EL (cell line): ENCODE measurements around the gene ODC1.

Experiments
- DNase-seq: peaks from one replicate; pipeline ENCODE4 v3.0.0-alpha.2; 2016

ODC1 gene

DNA sequence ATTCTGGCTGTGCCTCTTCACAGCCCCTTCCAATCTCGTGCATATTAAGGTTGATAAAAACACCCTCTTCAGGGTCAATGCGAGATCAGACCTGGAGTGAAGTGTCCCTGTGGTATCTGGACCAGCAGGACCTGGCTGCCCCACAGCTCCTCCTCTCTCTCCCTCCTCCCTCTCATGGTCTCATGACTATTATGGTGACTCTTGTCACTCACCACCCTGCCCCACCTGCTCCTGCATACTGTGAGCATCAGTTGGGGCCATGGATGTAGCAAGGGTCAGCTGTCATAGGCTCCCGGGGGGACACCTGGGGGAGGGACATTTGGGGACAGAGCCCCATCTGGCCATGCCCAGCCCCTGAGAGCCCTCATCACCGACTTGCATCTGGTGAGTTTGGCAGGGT is 50.2 kb downstream of the ODC1 start:
- DNase-seq: no peak

DNA sequence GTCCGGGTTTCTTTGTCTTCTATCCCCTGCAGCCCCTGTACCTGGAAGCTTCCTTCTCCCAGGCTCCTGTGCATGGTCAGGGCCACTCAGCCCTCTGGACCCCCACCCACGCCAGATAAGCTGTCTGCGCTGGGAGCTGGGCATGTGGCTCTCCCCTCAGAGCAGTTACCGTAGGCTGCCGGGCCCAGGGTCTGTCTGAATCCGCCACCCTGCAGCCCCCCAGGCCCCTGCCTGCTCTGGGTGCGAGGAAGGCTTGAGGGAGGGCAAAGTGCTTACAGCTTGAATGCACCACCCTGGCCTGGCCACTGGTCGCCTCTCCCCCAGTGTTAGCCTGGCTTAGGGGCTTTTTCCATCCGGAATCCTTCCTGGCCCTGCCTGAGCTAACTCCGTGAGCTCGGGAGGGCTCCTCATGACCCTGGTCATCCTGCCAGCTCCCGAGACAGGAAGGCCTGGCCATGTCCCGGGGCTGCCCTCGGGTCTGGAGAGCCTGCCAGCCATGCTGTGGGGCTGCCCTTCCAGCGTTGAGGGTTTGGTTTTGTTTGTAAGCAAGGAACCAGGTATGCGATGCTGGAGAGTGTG is 50.7 kb downstream of the ODC1 start:
- DNase-seq: no peak

DNA sequence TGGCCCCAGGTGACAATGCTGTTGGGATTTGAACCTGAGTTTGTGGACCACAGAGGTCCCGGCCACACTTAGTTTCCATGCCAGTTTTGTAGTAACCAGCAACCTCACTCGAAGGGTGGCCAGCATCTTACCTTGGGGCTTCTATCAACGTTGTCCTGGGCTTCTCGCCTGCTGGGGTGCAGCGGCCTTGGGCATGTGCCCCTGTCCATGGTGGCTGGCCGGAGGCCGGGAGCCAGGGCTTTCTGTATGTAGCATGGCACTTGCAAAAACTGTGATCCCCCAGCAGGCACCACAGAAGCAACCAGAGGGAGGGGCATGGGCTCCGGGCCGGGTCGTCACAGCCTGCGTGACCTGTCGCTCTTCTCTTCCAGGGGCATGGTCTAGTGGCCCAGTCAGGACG is 51.7 kb downstream of the ODC1 start:
- DNase-seq: no peak

DNA sequence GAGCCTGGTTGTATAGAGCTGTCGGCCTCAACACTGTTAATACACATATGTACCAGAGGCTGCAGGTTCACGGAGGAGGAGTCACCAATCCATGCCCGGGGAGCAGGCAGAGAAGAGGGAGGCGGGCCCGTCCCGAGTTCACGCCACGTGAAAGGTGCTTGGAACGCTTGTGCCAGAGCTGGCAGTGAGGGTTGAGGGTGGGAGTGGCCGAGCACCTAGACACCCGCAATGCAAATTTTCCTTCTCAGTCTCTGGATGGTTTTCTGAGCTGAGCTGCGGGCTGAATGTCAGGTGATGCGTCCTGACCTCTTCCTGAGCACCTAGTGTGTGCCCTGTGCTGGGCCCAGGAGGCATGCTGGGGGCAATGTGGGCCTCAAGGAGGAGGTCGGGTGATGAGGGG is 52.2 kb downstream of the ODC1 start:
- no peak for DNase-seq

DNA sequence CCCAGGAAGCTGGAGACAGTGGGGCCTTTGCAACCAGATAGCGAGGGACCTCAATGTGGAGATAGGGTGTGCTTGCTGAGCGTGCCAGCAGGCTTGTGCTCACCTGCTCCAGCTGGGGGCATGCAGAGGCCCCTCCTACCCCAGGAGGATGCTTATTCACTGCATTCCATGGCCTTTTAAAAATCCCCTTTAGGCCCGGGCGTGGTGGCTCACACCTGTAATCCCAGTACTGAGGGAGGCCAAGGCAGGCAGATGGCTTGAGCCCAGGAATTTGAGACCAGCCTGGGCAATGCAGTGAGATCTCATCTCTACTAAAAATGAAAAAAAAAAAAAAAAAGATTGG is 54.5 kb downstream of the ODC1 start:
- DNase-seq: no peak

DNA sequence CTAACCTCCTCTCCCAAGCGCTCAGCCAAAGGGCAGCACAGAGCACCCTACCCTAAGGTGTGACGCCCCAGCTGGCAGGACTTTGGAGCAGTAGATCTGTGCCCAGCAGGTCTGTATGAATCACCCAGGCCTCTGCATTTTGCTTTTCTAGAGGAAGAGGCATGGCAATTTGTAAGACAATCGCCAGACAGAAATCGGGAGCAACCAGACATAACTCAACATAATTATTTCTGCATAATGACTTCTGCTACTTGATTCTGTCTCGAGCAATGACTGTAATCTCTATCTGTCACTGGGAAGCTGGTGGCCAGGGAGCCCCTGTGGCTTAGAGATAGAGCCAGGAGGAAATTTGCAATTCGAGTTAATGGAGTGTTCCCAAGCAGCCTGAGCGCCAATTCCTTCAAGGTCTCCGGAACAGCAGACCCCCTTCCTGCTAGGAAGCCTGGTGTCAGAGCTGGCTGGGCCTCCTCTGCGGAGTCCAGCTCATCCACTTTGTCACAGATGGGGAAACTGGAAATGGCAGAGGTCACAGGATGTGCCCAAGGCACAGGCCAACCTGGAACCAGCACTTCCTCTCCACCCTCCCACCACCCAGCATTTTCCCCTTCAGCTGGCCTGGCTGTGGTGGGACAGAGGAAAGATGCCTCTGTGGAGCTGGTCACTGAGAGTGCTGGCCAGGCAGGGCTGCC is 55.0 kb downstream of the ODC1 start:
- no peak for DNase-seq

DNA sequence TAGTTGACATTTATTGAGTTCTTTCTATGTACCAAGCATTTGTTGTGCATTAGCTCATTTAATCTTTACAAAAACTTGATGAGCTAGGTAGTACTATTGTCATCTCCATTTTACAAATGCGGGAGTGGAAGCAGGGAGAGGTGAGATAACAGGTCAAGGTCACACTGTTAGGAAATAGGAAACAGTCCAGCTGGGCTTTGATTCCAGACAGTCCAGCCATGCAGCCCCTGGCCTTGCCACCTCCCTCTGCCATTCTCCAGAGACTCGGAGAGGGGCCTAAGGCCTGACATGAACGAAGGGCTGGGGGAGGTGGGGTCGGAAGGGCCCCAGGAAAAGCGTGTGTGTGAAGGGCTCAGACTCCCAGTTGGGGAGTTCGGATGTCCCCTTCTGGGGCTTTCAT is 55.6 kb downstream of the ODC1 start:
- no peak for DNase-seq

DNA sequence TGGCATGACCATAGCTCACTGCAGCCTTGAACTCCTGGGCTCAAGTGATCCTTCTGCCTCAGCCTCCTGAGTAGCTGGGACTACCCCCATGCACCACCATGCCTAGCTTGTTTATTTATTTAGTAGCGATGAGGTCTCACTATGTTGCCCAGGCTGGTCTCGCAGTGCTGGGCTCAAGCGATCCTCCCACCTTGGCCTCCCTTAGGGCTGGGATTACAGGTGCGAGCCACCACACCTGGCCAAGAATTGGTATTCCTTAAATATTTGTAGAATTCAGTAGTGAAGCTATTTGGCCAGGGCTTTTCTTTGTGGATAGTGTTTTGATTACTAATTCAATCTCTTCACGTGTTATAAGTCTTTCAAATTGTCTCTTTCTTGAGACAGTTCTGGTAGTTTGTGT is 56.0 kb downstream of the ODC1 start:
- DNase-seq: no peak

DNA sequence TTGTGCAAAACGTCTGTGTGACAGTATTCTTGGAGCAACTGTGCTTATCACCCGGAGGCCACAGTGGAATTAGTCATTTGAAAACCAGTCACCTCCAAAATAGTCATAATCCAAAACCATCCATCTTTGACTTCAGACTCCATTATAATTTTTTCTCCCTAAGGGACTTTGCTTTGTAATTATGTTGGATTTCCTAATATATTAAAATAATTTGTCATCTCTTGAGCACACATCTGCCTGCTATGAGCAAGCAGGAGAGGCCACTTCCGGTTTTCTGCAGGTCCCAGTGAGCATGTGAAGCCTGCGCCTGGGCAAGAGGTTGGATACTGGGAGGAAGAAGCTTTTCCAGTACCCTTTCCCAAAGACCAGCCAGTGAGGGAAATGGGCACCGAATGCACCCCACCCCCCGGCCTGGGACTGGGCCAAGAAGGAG is 57.7 kb downstream of the ODC1 start:
- DNase-seq: peak; percentile 67
